Nephron (organoid): ENCODE data around the gene GALNT1.
A peak's percentile ranks its signal among the peaks of the same experiment; 100 is the strongest.

Source experiments
- H3K27ac Mint-ChIP-seq, 3 experiments: 2 replicates each; pipeline ENCODE4 v1.8.0; 2020; ENCODE audit warnings: mixed read lengths in 3 of 3, mild to moderate bottlenecking in 2 of 3, moderate library complexity in 1 of 3
- H3K27me3 Mint-ChIP-seq: 2 replicates; pipeline ENCODE4 v1.8.0; 2021; ENCODE audit warnings: low read depth, mild to moderate bottlenecking, moderate library complexity, mixed read lengths
- H3K36me3 Mint-ChIP-seq: 2 replicates; pipeline ENCODE4 v1.8.0; 2020; ENCODE audit warnings: low read depth, mixed read lengths
- H3K4me1 Mint-ChIP-seq: 2 replicates; pipeline ENCODE4 v1.8.0; 2020; ENCODE audit warnings: mixed read lengths
- H3K4me3 Mint-ChIP-seq, 3 experiments: 2 replicates each; pipeline ENCODE4 v1.8.0; 2020; ENCODE audit warnings: mild to moderate bottlenecking in 3 of 3, mixed read lengths in 3 of 3, moderate library complexity in 2 of 3
- H3K9me3 Mint-ChIP-seq: 2 replicates; pipeline ENCODE4 v1.8.0; 2020; ENCODE audit warnings: mixed read lengths
- CTCF ChIP-seq, 3 experiments: fragments of 200-600 bp; sonication (generic); IDR thresholded peaks; one replicate each; pipeline ENCODE4 v1.5.0; 2021; ENCODE audit warnings: antibody characterized with exemption in 3 of 3; ENCODE audit not compliant: unreplicated experiment in 3 of 3

The GALNT1 gene

GRCh38 chr18:35646449-35646848 lies 64.9 kb downstream of the GALNT1 start:
- Mint-ChIP-seq H3K27ac (no peak overlapping the region), H3K27me3 (no peaks in the 10 kb centered on the region), H3K9me3 (peaks cover 44% of the 10 kb centered on the region), H3K4me3 (no peak overlapping the region), H3K36me3 (peaks cover 57% of the 10 kb centered on the region), H3K4me1 (no peaks in the 10 kb centered on the region)
- TF ChIP-seq CTCF (IDR thresholded peaks at IDR 0.05; ENCODE audit: unreplicated experiment in 3 of 3) = no peak

- peaks cover 17% of the 10 kb centered on the region for H3K36me3 Mint-ChIP-seq
- no peak overlapping the region for H3K27ac Mint-ChIP-seq
- TF ChIP-seq CTCF (IDR thresholded peaks at IDR 0.05; ENCODE audit: unreplicated experiment in 3 of 3) = no peak
- H3K27me3 Mint-ChIP-seq = no peaks in the 10 kb centered on the region
- no peaks in the 10 kb centered on the region for H3K4me1 Mint-ChIP-seq
- H3K4me3 Mint-ChIP-seq = no peak overlapping the region
- H3K9me3 Mint-ChIP-seq = peaks cover 16% of the 10 kb centered on the region
Measured at GRCh38 chr18:35653392-35654135, 72.0 kb downstream of the GALNT1 start.

GRCh38 chr18:35658112-35658511 lies 76.6 kb downstream of the GALNT1 start:
- Mint-ChIP-seq H3K4me3 (no peak overlapping the region), H3K27ac (no peak overlapping the region), H3K9me3 (no peaks in the 10 kb centered on the region), H3K4me1 (no peaks in the 10 kb centered on the region), H3K27me3 (no peaks in the 10 kb centered on the region), H3K36me3 (peaks cover 8% of the 10 kb centered on the region)
- TF ChIP-seq CTCF (IDR thresholded peaks at IDR 0.05; ENCODE audit: unreplicated experiment in 3 of 3) = no peak

GRCh38 chr18:35661483-35662146 lies 80.1 kb downstream of the GALNT1 start:
- no peak overlapping the region for H3K27ac Mint-ChIP-seq
- no peaks in the 10 kb centered on the region for H3K9me3 Mint-ChIP-seq
- H3K27me3 Mint-ChIP-seq = no peaks in the 10 kb centered on the region
- H3K36me3 Mint-ChIP-seq = peaks cover 31% of the 10 kb centered on the region
- no peak overlapping the region for H3K4me3 Mint-ChIP-seq
- no peaks in the 10 kb centered on the region for H3K4me1 Mint-ChIP-seq
- TF ChIP-seq CTCF (IDR thresholded peaks at IDR 0.05; ENCODE audit: unreplicated experiment in 3 of 3) = peak in 2 of 3 experiments; percentile 8 to 25

- H3K27me3 Mint-ChIP-seq = no peaks in the 10 kb centered on the region
Measured at GRCh38 chr18:35662293-35663062, 80.9 kb downstream of the GALNT1 start.

More at GRCh38 chr18:35662293-35663062, 80.9 kb downstream of the GALNT1 start:
- Mint-ChIP-seq H3K9me3 (peaks cover 3% of the 10 kb centered on the region), H3K4me3 (no peak overlapping the region), H3K27ac (no peak overlapping the region), H3K4me1 (no peaks in the 10 kb centered on the region), H3K36me3 (peaks cover 40% of the 10 kb centered on the region)
- TF ChIP-seq CTCF (IDR thresholded peaks at IDR 0.05; ENCODE audit: unreplicated experiment in 3 of 3) = no peak
